CD14-positive monocyte (primary cell): ENCODE data around the gene FAM163B. TPM values are rescaled to one million over a fixed set of nuclear protein-coding genes. Genes with fewer than 3 reads are reported as not detected.

Experiments
- DNase-seq, 3 donors: peaks; one replicate each; pipeline ENCODE4 v3.0.0-alpha.2; 2011 to 2022
- H2AFZ ChIP-seq: 2 replicates; pipeline ENCODE4 v1.6.0; 2012; ENCODE audit warnings: mild to moderate bottlenecking, low read depth, low read length, inconsistent platforms; ENCODE audit not compliant: insufficient read depth, poor library complexity, severe bottlenecking
- H3K27ac ChIP-seq, 2 donors: 1 replicate in 1 of 2; 2 replicates in 1 of 2; pipeline ENCODE4 v1.5.1; 2012 to 2013; ENCODE audit warnings: low read length in 2 of 2, control low read depth in 1 of 2, inconsistent platforms in 1 of 2, low read depth in 1 of 2, mild to moderate bottlenecking in 1 of 2
- H3K27me3 ChIP-seq, 2 donors: one replicate each; pipeline versions ENCODE4 v1.6.0 to v1.6.1; 2011 to 2013; ENCODE audit warnings: low read length in 2 of 2; ENCODE audit not compliant: control insufficient read depth in 2 of 2, insufficient read depth in 2 of 2
- H3K36me3 ChIP-seq, 2 donors: replicated peaks in 1 of 2; 1 replicate in 1 of 2; 2 replicates in 1 of 2; pipeline versions ENCODE4 v1.5.1 to v1.6.1; 2012 to 2013; ENCODE audit warnings: low read length in 2 of 2, control low read depth in 1 of 2, inconsistent platforms in 1 of 2, mild to moderate bottlenecking in 1 of 2; ENCODE audit not compliant: insufficient read depth in 2 of 2, control insufficient read depth in 1 of 2
- H3K4me1 ChIP-seq, 2 donors: 1 replicate in 1 of 2; 2 replicates in 1 of 2; pipeline versions ENCODE4 v1.5.1 to v1.6.1; 2012 to 2013; ENCODE audit warnings: low read length in 2 of 2, control low read depth in 1 of 2, inconsistent platforms in 1 of 2, mild to moderate bottlenecking in 1 of 2, moderate library complexity in 1 of 2; ENCODE audit not compliant: insufficient read depth in 2 of 2, control insufficient read depth in 1 of 2
- H3K4me2 ChIP-seq: replicated peaks from 2 replicates; pipeline ENCODE3; 2012; ENCODE audit warnings: low read length, moderate library complexity, mild to moderate bottlenecking; ENCODE audit not compliant: poor library complexity, severe bottlenecking; ENCODE audit errors: extremely low read depth
- H3K4me3 ChIP-seq, 3 experiments: fragments of 200-600 bp in 1 of 3; sonication (generic) in 1 of 3; replicated peaks in 1 of 3; 1 replicate in 2 of 3; 2 replicates in 1 of 3; pipeline ENCODE4 v1.5.1; 2011 to 2013; ENCODE audit warnings: low read length in 3 of 3, mild to moderate bottlenecking in 3 of 3, control low read depth in 2 of 3, low read depth in 2 of 3, inconsistent platforms in 1 of 3, moderate library complexity in 1 of 3
- H3K79me2 ChIP-seq: 2 replicates; pipeline ENCODE4 v1.6.0; 2012; ENCODE audit warnings: mild to moderate bottlenecking, control low read depth, inconsistent platforms, low read length, moderate library complexity; ENCODE audit not compliant: insufficient read depth
- H3K9ac ChIP-seq: 2 replicates; pipeline ENCODE4 v1.6.0; 2017; ENCODE audit warnings: low read length, mild to moderate bottlenecking; ENCODE audit not compliant: insufficient read depth, poor library complexity, severe bottlenecking
- H3K9me3 ChIP-seq, 2 donors: replicated peaks in 1 of 2; 1 replicate in 1 of 2; 2 replicates in 1 of 2; pipeline versions ENCODE4 v1.5.1 to v1.6.1; 2012 to 2013; ENCODE audit warnings: low read length in 2 of 2, control low read depth in 1 of 2; ENCODE audit not compliant: control insufficient read depth in 1 of 2, insufficient read depth in 1 of 2
- H4K20me1 ChIP-seq: 2 replicates; pipeline ENCODE4 v1.6.0; 2012; ENCODE audit warnings: mild to moderate bottlenecking, low read length, control low read depth, moderate library complexity; ENCODE audit not compliant: insufficient read depth
- H3K27ac Mint-ChIP-seq, 7 donors: one replicate each; pipeline ENCODE4 v1.8.0; 2020; ENCODE audit warnings: mild to moderate bottlenecking in 7 of 7, mixed read lengths in 7 of 7, moderate library complexity in 6 of 7, inconsistent platforms in 2 of 7
- H3K27me3 Mint-ChIP-seq, 3 donors: one replicate each; pipeline ENCODE4 v1.8.0; 2021 to 2022; ENCODE audit warnings: low read depth in 3 of 3, mild to moderate bottlenecking in 3 of 3, mixed read lengths in 3 of 3, moderate library complexity in 3 of 3, inconsistent platforms in 1 of 3
- H3K36me3 Mint-ChIP-seq, 2 donors: one replicate each; pipeline ENCODE4 v1.8.0; 2020; ENCODE audit warnings: mixed read lengths in 2 of 2, inconsistent platforms in 1 of 2, mild to moderate bottlenecking in 1 of 2
- H3K4me1 Mint-ChIP-seq: one replicate; pipeline ENCODE4 v1.8.0; 2020; ENCODE audit warnings: mild to moderate bottlenecking, mixed read lengths
- H3K4me3 Mint-ChIP-seq, 2 donors: one replicate each; pipeline ENCODE4 v1.8.0; 2020; ENCODE audit warnings: mild to moderate bottlenecking in 2 of 2, mixed read lengths in 2 of 2, moderate library complexity in 1 of 2
- H3K9me3 Mint-ChIP-seq, 7 donors: one replicate each; pipeline ENCODE4 v1.8.0; 2020 to 2022; ENCODE audit warnings: mixed read lengths in 7 of 7, mild to moderate bottlenecking in 6 of 7, moderate library complexity in 6 of 7, inconsistent platforms in 2 of 7
- WGBS: methylation state at CpG from one replicate; pipeline ENCODE4 v1.1.5; 2013; ENCODE audit warnings: missing lambda C conversion rate; ENCODE audit not compliant: insufficient coverage; 5-methylcytosine and 5-hydroxymethylcytosine counted together
- intact Hi-C, 2 donors: fragments of 100-400 bp; cut with micrococcal nuclease; formaldehyde crosslinking; loops; one replicate each; pipeline versions ENCODE4 v1.15.0 to v1.15.1; 2023
- polyA plus RNA-seq, 3 donors: library from polyadenylated mRNA; depleted of rRNA in 1 of 3; unstranded in 2 of 3; stranded (reverse) in 1 of 3; fragments of 300-500 nt in 2 of 3; fragments of >200 nt in 1 of 3; fragmentation: Illumina TruSeq in 2 of 3; gene quantifications; 1 replicate in 2 of 3; 2 replicates in 1 of 3; pipeline ENCODE4 v1.2.3, GENCODE V29; 2012 to 2021
- TF ChIP-seq, protein P1 (sequence below): fragments of 200-600 bp; IDR thresholded peaks from one replicate; pipeline ENCODE4 v1.8.0; 2022; ENCODE audit warnings: antibody characterized with exemption, mild to moderate bottlenecking

Gene FAM163B
- polyA plus RNA-seq, 3 donors, result not detected

DNA sequence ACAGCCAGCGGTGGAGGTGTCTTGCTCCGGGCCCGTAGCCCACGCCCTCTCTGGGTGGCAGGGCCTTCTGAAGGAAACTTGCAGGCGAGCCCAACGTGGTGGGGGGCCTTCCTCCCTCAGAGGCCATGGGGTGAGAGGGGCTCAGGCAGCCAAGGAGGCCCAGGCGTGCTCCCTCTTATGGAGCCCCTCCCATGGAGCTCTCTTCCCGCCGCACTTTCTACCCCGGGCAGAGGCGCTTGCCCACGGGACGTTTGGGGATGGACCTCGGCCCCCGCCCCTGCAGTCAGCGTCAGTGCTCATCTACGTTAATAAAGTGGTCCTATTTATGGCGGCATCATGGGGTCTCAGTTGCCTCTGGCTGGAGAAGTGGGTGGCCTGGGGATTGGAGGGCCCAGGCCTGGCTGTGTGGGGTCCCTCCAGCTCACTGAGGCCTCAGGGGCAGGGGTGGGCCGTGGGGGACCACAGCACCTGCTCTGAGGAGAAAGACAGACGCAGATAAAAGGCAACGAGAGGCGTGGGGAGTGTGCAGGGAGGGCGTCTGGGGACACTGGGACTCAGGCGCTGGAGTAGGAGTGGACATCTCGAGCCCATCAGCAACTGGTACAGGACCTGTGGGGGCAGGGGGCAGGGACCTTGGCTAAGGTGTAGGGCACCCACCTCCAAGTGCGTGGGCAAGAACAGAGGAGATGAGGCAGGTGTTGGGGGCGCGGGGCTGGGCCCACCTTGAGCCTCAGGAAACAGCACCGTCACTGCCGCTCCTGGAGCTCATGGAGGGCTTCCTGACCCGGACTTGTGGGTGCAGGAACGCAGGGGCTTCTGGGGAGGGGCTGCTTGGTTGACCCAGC is 33.8 kb downstream of the FAM163B start:
- Mint-ChIP-seq H3K4me3 (peak overlapping the region in 1 of 2 donors; percentile 15), H3K9me3 (peaks cover 0 to 2% (median 0%) of the 10 kb centered on the region in 7 donors), H3K4me1 (peaks cover 3% of the 10 kb centered on the region), H3K36me3 (no peaks in the 10 kb centered on the region), H3K27ac (no peak overlapping the region), H3K27me3 (peaks cover 22 to 44% (median 31%) of the 10 kb centered on the region in 3 donors)
- TF ChIP-seq, protein P1, sequence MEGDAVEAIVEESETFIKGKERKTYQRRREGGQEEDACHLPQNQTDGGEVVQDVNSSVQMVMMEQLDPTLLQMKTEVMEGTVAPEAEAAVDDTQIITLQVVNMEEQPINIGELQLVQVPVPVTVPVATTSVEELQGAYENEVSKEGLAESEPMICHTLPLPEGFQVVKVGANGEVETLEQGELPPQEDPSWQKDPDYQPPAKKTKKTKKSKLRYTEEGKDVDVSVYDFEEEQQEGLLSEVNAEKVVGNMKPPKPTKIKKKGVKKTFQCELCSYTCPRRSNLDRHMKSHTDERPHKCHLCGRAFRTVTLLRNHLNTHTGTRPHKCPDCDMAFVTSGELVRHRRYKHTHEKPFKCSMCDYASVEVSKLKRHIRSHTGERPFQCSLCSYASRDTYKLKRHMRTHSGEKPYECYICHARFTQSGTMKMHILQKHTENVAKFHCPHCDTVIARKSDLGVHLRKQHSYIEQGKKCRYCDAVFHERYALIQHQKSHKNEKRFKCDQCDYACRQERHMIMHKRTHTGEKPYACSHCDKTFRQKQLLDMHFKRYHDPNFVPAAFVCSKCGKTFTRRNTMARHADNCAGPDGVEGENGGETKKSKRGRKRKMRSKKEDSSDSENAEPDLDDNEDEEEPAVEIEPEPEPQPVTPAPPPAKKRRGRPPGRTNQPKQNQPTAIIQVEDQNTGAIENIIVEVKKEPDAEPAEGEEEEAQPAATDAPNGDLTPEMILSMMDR, result no peak
- no peaks in the 10 kb centered on the region for H3K36me3 ChIP-seq
- intact Hi-C loops, result no loop called here
- no peak overlapping the region for H3K4me3 ChIP-seq
- H3K79me2 ChIP-seq, result no peaks in the 10 kb centered on the region
- H3K9me3 ChIP-seq, result no peaks in the 10 kb centered on the region
- no peak overlapping the region for H3K27ac ChIP-seq
- H3K27me3 ChIP-seq, result peaks cover 0 to 34% of the 10 kb centered on the region in 2 donors
- no peak overlapping the region for H3K4me2 ChIP-seq
- no peak for DNase-seq
- no peaks in the 10 kb centered on the region for H3K4me1 ChIP-seq
- H2AFZ ChIP-seq, result no peak overlapping the region
- WGBS, result 80% methylated on average over 24 of the region's 32 CpGs
- no peaks in the 10 kb centered on the region for H4K20me1 ChIP-seq
- H3K9ac ChIP-seq, result no peak overlapping the region

GRCh38 chr9:133574771-133575170 is 34.4 kb downstream of the FAM163B start:
- H3K79me2 ChIP-seq, result no peaks in the 10 kb centered on the region
- Mint-ChIP-seq H3K9me3 (peaks cover 0 to 2% (median 0%) of the 10 kb centered on the region in 7 donors), H3K36me3 (no peaks in the 10 kb centered on the region), H3K4me3 (no peak overlapping the region), H3K4me1 (peaks cover 3% of the 10 kb centered on the region), H3K27me3 (peaks cover 22 to 45% (median 25%) of the 10 kb centered on the region in 3 donors), H3K27ac (no peak overlapping the region)
- no peaks in the 10 kb centered on the region for H3K36me3 ChIP-seq
- H3K9me3 ChIP-seq, result no peaks in the 10 kb centered on the region
- H3K4me2 ChIP-seq, result no peak overlapping the region
- H3K4me3 ChIP-seq, result no peak overlapping the region
- H4K20me1 ChIP-seq, result no peaks in the 10 kb centered on the region
- WGBS, result 95% methylated on average over 11 of the region's 17 CpGs
- H3K27ac ChIP-seq, result no peak overlapping the region
- DNase-seq, result no peak
- TF ChIP-seq, protein P1, result no peak
- intact Hi-C loops, result no loop called here
- no peak overlapping the region for H3K9ac ChIP-seq
- no peaks in the 10 kb centered on the region for H3K4me1 ChIP-seq
- peaks cover 0 to 34% of the 10 kb centered on the region in 2 donors for H3K27me3 ChIP-seq
- no peak overlapping the region for H2AFZ ChIP-seq
